SH-SY5Y (cell line): ENCODE data around the gene GOLGB1.

ENCODE experiments used
- GATA2 ChIP-seq: IDR thresholded peaks from 2 replicates; pipeline ENCODE4 v1.6.1; 2011; ENCODE audit warnings: mild to moderate bottlenecking, low read depth, low read length
- GATA3 ChIP-seq: IDR thresholded peaks from 2 replicates; pipeline ENCODE4 v1.6.1; 2011; ENCODE audit warnings: low read depth, mild to moderate bottlenecking, low read length, moderate library complexity

GRCh38 chr3:121786485-121786884 lies 36.9 kb upstream of the GOLGB1 start:
- TF ChIP-seq GATA3: no peak
- TF ChIP-seq GATA2: no peak
